ENCODE measurements around the gene PPP1R11.

DNA sequence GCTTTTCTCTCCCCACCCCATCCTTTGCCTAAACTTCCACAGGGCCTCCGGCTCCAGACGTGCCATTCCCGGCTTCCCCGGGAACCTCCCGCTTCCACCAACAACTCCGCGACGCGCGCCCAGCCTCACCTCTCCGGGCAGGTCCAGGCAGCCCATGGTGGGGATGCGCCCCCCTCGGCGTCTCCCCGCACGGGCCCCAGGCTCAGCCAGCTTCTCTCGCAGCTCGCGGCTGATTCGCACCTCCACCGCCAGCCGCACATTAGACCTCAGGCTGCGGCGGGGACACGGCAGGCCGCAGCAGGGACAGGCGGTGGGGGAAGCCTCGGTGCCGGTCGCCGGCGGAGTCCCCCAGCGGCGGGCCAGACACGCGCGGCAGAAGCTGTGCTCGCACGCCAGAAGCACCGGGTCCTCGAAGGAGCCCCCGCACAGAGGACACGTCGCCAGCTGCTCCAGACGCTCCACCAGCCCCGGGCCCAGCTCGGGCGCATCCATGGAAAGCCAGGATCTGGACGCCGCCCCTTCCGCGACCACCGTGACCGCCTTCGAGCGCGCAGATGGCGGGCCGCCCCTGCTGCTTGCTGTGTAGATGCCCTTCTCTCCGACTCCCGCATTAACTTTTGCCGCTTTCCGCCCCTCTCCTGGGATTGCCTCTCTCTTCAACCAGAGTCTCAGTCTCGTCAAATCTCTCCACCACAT lies 8.2 kb downstream of the PPP1R11 start, which contains the start of gene RNF39:
- TF ChIP-seq, protein P1, sequence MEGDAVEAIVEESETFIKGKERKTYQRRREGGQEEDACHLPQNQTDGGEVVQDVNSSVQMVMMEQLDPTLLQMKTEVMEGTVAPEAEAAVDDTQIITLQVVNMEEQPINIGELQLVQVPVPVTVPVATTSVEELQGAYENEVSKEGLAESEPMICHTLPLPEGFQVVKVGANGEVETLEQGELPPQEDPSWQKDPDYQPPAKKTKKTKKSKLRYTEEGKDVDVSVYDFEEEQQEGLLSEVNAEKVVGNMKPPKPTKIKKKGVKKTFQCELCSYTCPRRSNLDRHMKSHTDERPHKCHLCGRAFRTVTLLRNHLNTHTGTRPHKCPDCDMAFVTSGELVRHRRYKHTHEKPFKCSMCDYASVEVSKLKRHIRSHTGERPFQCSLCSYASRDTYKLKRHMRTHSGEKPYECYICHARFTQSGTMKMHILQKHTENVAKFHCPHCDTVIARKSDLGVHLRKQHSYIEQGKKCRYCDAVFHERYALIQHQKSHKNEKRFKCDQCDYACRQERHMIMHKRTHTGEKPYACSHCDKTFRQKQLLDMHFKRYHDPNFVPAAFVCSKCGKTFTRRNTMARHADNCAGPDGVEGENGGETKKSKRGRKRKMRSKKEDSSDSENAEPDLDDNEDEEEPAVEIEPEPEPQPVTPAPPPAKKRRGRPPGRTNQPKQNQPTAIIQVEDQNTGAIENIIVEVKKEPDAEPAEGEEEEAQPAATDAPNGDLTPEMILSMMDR (IDR thresholded peaks at IDR 0.05) = no peak
- TF ChIP-seq EZH2phosphoT487 (IDR thresholded peaks at IDR 0.05) (peak; percentile 89), EZH2 (IDR thresholded peaks at IDR 0.05) (peak; percentile 93)

Measured in neural progenitor cell (in vitro differentiated cells).